Right atrium auricular region (tissue), 2 donors: ENCODE measurements around the gene ITSN2. TPM values are rescaled to one million over a fixed set of nuclear protein-coding genes. Genes with fewer than 3 reads are reported as not detected.

Experiments
- DNase-seq: peaks from one replicate; pipeline ENCODE4 v3.0.0-alpha.2; 2019; ENCODE audit warnings: low spot score
- H3K27ac ChIP-seq, 2 donors: fragments of 200-600 bp; sonication (generic); 1 replicate in 1 of 2; 2 replicates in 1 of 2; pipeline ENCODE4 v1.5.1; 2016 to 2019
- H3K27me3 ChIP-seq, 2 donors: fragments of 200-600 bp; sonication (generic); one replicate each; pipeline versions ENCODE4 v1.5.1 to v1.6.0; 2017 to 2019
- H3K36me3 ChIP-seq: fragments of 200-600 bp; sonication (generic); one replicate; pipeline ENCODE4 v1.5.1; 2016
- H3K4me1 ChIP-seq, 2 donors: fragments of 200-600 bp; sonication (generic); one replicate each; pipeline versions ENCODE4 v1.5.1 to v1.6.0; 2017 to 2019
- H3K4me3 ChIP-seq, 2 donors: fragments of 200-600 bp; sonication (generic); 1 replicate in 1 of 2; 2 replicates in 1 of 2; pipeline ENCODE4 v1.5.1; 2017 to 2019; ENCODE audit warnings: mild to moderate bottlenecking in 1 of 2, moderate library complexity in 1 of 2
- H3K9me3 ChIP-seq, 2 donors: fragments of 200-600 bp; sonication (generic); one replicate each; pipeline ENCODE4 v1.5.1; 2019
- total RNA-seq, 2 donors: library from RNA; depleted of rRNA; stranded (reverse); fragments of >200 nt; gene quantifications; one replicate each; pipeline ENCODE4 v1.1.0, GENCODE V29; 2016
- TF ChIP-seq, protein P1 (sequence below), 2 donors: fragments of 200-600 bp; sonication (generic); IDR thresholded peaks; one replicate each; pipeline ENCODE4 v1.5.1; 2019; ENCODE audit warnings: antibody characterized with exemption in 2 of 2

Gene ITSN2
- total RNA-seq, 2 donors from 2014 or later: 40.1 to 40.4 TPM

- peaks cover 67% of the 10 kb centered on the region for H3K36me3 ChIP-seq
- no peak overlapping the region for H3K27ac ChIP-seq
- no peak for DNase-seq
- no peak overlapping the region for H3K4me3 ChIP-seq
- H3K27me3 ChIP-seq: no peaks in the 10 kb centered on the region
- TF ChIP-seq, protein P1, sequence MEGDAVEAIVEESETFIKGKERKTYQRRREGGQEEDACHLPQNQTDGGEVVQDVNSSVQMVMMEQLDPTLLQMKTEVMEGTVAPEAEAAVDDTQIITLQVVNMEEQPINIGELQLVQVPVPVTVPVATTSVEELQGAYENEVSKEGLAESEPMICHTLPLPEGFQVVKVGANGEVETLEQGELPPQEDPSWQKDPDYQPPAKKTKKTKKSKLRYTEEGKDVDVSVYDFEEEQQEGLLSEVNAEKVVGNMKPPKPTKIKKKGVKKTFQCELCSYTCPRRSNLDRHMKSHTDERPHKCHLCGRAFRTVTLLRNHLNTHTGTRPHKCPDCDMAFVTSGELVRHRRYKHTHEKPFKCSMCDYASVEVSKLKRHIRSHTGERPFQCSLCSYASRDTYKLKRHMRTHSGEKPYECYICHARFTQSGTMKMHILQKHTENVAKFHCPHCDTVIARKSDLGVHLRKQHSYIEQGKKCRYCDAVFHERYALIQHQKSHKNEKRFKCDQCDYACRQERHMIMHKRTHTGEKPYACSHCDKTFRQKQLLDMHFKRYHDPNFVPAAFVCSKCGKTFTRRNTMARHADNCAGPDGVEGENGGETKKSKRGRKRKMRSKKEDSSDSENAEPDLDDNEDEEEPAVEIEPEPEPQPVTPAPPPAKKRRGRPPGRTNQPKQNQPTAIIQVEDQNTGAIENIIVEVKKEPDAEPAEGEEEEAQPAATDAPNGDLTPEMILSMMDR (IDR thresholded peaks at IDR 0.05): no peak
- H3K9me3 ChIP-seq: no peaks in the 10 kb centered on the region
- H3K4me1 ChIP-seq: no peaks in the 10 kb centered on the region
Measured at GRCh38 chr2:24245986-24246776, 114.2 kb downstream of the ITSN2 start.

DNA sequence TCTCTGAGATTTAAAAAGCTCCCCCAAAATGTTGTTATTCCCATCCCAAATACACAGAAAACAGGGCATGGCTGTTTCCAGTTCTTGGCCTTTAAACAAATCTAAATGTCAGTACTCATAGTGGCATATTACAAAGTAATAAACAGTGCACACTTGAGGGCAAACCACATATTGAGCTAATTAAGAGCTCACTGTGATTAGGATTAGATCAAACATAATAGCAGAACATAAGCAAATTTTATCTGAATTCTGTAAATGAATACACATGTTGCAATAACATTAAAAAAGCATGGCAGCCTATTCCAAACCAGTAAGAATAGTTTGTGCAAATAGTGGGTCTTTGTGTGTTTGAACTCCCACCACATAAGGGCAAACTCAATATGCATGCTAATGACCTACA lies 118.8 kb downstream of the ITSN2 start:
- Histone ChIP-seq H3K9me3 (no peaks in the 10 kb centered on the region), H3K27ac (no peak overlapping the region), H3K4me1 (no peaks in the 10 kb centered on the region), H3K27me3 (no peaks in the 10 kb centered on the region), H3K36me3 (peaks cover 34% of the 10 kb centered on the region), H3K4me3 (no peak overlapping the region)
- DNase-seq: no peak
- TF ChIP-seq, protein P1 (IDR thresholded peaks at IDR 0.05): no peak

- TF ChIP-seq, protein P1 (IDR thresholded peaks at IDR 0.05): no peak
- Histone ChIP-seq H3K4me1 (no peaks in the 10 kb centered on the region), H3K36me3 (peaks cover 18% of the 10 kb centered on the region), H3K4me3 (no peak overlapping the region), H3K27ac (no peak overlapping the region), H3K9me3 (no peaks in the 10 kb centered on the region), H3K27me3 (no peaks in the 10 kb centered on the region)
- DNase-seq: no peak
Measured at GRCh38 chr2:24239553-24239952, 120.8 kb downstream of the ITSN2 start.

DNA sequence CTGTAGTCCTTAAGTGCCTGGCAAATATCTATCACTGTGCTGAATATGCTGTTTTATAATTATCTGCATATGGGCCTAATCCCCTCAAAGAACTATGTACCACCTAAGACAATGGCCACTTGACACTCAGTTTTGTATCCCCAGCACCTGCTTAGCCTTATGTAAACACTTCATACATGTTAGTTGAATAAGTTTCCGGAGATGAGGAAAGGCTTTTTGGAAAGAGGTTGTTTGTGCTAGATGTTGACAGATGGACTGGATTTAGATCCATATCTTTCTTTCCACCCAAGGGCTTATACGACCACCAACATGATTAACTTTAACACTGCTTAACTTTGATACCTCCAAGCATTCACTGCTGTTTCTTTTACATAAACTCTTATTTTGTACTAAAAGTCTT lies 122.2 kb downstream of the ITSN2 start:
- no peak for DNase-seq
- Histone ChIP-seq H3K4me1 (no peaks in the 10 kb centered on the region), H3K36me3 (peaks cover 13% of the 10 kb centered on the region), H3K27ac (no peak overlapping the region), H3K4me3 (no peak overlapping the region), H3K27me3 (no peaks in the 10 kb centered on the region), H3K9me3 (no peaks in the 10 kb centered on the region)
- TF ChIP-seq, protein P1 (IDR thresholded peaks at IDR 0.05): no peak

GRCh38 chr2:24237313-24237712 lies 123.0 kb downstream of the ITSN2 start:
- DNase-seq: no peak
- Histone ChIP-seq H3K36me3 (peaks cover 13% of the 10 kb centered on the region), H3K4me3 (no peak overlapping the region), H3K9me3 (no peaks in the 10 kb centered on the region), H3K4me1 (no peaks in the 10 kb centered on the region), H3K27ac (no peak overlapping the region), H3K27me3 (no peaks in the 10 kb centered on the region)
- TF ChIP-seq, protein P1 (IDR thresholded peaks at IDR 0.05): no peak

GRCh38 chr2:24233321-24233720 lies 127.0 kb downstream of the ITSN2 start:
- no peaks in the 10 kb centered on the region for H3K27me3 ChIP-seq
- H3K36me3 ChIP-seq: peaks cover 5% of the 10 kb centered on the region
- H3K4me3 ChIP-seq: no peak overlapping the region
- H3K9me3 ChIP-seq: no peaks in the 10 kb centered on the region
- no peaks in the 10 kb centered on the region for H3K4me1 ChIP-seq
- H3K27ac ChIP-seq: no peak overlapping the region
- DNase-seq: no peak
- TF ChIP-seq, protein P1 (IDR thresholded peaks at IDR 0.05): no peak
